Esophagus squamous epithelium (tissue), 5 donors: ENCODE results near the gene CBFA2T3. TPM values are rescaled to one million over a fixed set of nuclear protein-coding genes. Genes with fewer than 3 reads are reported as not detected.

Source experiments
- DNase-seq: peaks from one replicate; lab custom pipeline; 2025; lab: John Stamatoyannopoulos, UW
- H3K27ac ChIP-seq, 4 donors: fragments of 200-600 bp; sonication (generic); one replicate each; pipeline ENCODE4 v1.5.1; 2016 to 2019; ENCODE audit warnings: mild to moderate bottlenecking in 1 of 4
- H3K27me3 ChIP-seq, 4 donors: fragments of 200-600 bp; sonication (generic); 1 replicate in 3 of 4; 2 replicates in 1 of 4; pipeline versions ENCODE4 v1.5.1 to v1.6.0; 2017 to 2021; ENCODE audit warnings: antibody characterized with exemption in 1 of 4
- H3K36me3 ChIP-seq, 3 donors: fragments of 200-600 bp; sonication (generic); one replicate each; pipeline ENCODE4 v1.5.1; 2016 to 2019
- H3K4me1 ChIP-seq, 3 donors: fragments of 200-600 bp; sonication (generic); one replicate each; pipeline ENCODE4 v1.5.1; 2017 to 2019
- H3K4me3 ChIP-seq, 4 donors: fragments of 200-600 bp; sonication (generic); 1 replicate in 3 of 4; 2 replicates in 1 of 4; pipeline ENCODE4 v1.5.1; 2016 to 2019; ENCODE audit warnings: mild to moderate bottlenecking in 2 of 4, moderate library complexity in 1 of 4
- H3K9me3 ChIP-seq, 3 donors: fragments of 200-600 bp; sonication (generic); one replicate each; pipeline ENCODE4 v1.5.1; 2016 to 2019
- CTCF ChIP-seq, 6 experiments: fragments of 450-650 bp in 4 of 6; fragments of 200-600 bp in 2 of 6; sonication (generic) in 2 of 6; IDR thresholded peaks; one replicate each; pipeline ENCODE4 v1.5.1; 2016 to 2019; ENCODE audit warnings: antibody characterized with exemption in 6 of 6, mild to moderate bottlenecking in 4 of 6, moderate library complexity in 4 of 6
- POLR2A ChIP-seq, 4 donors: fragments of 450-650 bp; IDR thresholded peaks; one replicate each; pipeline ENCODE4 v1.6.1; 2017; ENCODE audit warnings: antibody characterized with exemption in 4 of 4, mild to moderate bottlenecking in 4 of 4, moderate library complexity in 3 of 4
- WGBS, 2 donors: methylation state at CpG; one replicate each; pipeline ENCODE4 v1.1.5; 2018; 5-methylcytosine and 5-hydroxymethylcytosine counted together
- intact Hi-C: fragments of 100-400 bp; cut with DNase I; formaldehyde crosslinking; loops from one replicate; pipeline ENCODE4 v1.15.0; 2022
- total RNA-seq, 4 donors: library from RNA; depleted of rRNA; stranded (reverse); fragments of >200 nt; gene quantifications; one replicate each; pipeline ENCODE4 v1.1.0, GENCODE V29; 2016
- donor health status: DM: yes; HTN: yes; CAD: no.

CBFA2T3 gene
- total RNA-seq, 4 donors from 2014 or later, result 0.18 to 2.7 (median 1.4) TPM

- DNase-seq, result no peak
- peaks cover 5 to 52% (median 5%) of the 10 kb centered on the region in 3 donors for H3K36me3 ChIP-seq
- H3K27ac ChIP-seq, result peak overlapping the region in 2 of 4 donors; percentile 21 to 25
- intact Hi-C loops, result no loop called here
- H3K4me1 ChIP-seq, result peaks cover 0 to 8% (median 0%) of the 10 kb centered on the region in 3 donors
- no peak overlapping the region for H3K4me3 ChIP-seq
- H3K9me3 ChIP-seq, result no peaks in the 10 kb centered on the region
- no peak for TF ChIP-seq POLR2A (IDR thresholded peaks at IDR 0.05)
- no peak for TF ChIP-seq CTCF (IDR thresholded peaks at IDR 0.05)
- WGBS, 2 donors, result 90 to 94% methylated on average over 2 to 8 of the region's 13 CpGs
- no peaks in the 10 kb centered on the region for H3K27me3 ChIP-seq
Observed at GRCh38 chr16:88834670-88835069, 142.3 kb downstream of the CBFA2T3 start.

GRCh38 chr16:88833086-88833485 lies 143.9 kb downstream of the CBFA2T3 start:
- H3K27me3 ChIP-seq, result no peaks in the 10 kb centered on the region
- DNase-seq, result no peak
- H3K4me3 ChIP-seq, result no peak overlapping the region
- H3K27ac ChIP-seq, result no peak overlapping the region
- peaks cover 0 to 51% (median 0%) of the 10 kb centered on the region in 3 donors for H3K36me3 ChIP-seq
- WGBS, 2 donors, result 91 to 94% methylated on average over 12 to 13 of the region's 13 CpGs
- intact Hi-C loops, result no loop called here
- no peak for TF ChIP-seq POLR2A (IDR thresholded peaks at IDR 0.05)
- TF ChIP-seq CTCF (IDR thresholded peaks at IDR 0.05), result no peak
- peaks cover 0 to 12% (median 0%) of the 10 kb centered on the region in 3 donors for H3K4me1 ChIP-seq
- H3K9me3 ChIP-seq, result no peaks in the 10 kb centered on the region

GRCh38 chr16:88831838-88832237 lies 145.2 kb downstream of the CBFA2T3 start:
- Histone ChIP-seq H3K27me3 (no peaks in the 10 kb centered on the region), H3K36me3 (peaks cover 0 to 52% (median 0%) of the 10 kb centered on the region in 3 donors), H3K27ac (no peak overlapping the region), H3K4me3 (no peak overlapping the region), H3K4me1 (peaks cover 0 to 15% (median 1%) of the 10 kb centered on the region in 3 donors), H3K9me3 (no peaks in the 10 kb centered on the region)
- DNase-seq, result no peak
- intact Hi-C loops, result no loop called here
- 52 to 64% methylated on average over 4 to 9 of the region's 13 CpGs for WGBS, 2 donors
- TF ChIP-seq CTCF (IDR thresholded peaks at IDR 0.05) (peak in 1 of 6 experiments; percentile 26), POLR2A (IDR thresholded peaks at IDR 0.05) (no peak)

- Histone ChIP-seq H3K4me3 (no peak overlapping the region), H3K27me3 (no peaks in the 10 kb centered on the region), H3K4me1 (peaks cover 0 to 26% (median 5%) of the 10 kb centered on the region in 3 donors), H3K9me3 (no peaks in the 10 kb centered on the region), H3K36me3 (peaks cover 0 to 56% (median 0%) of the 10 kb centered on the region in 3 donors), H3K27ac (peak overlapping the region in 1 of 4 donors; percentile 34)
- intact Hi-C loops, result no loop called here
- 88 to 94% methylated on average over 3 to 7 of the region's 14 CpGs for WGBS, 2 donors
- DNase-seq, result no peak
- TF ChIP-seq POLR2A (IDR thresholded peaks at IDR 0.05) (no peak), CTCF (IDR thresholded peaks at IDR 0.05) (no peak)
Observed at GRCh38 chr16:88830783-88831182, 146.2 kb downstream of the CBFA2T3 start.

- Histone ChIP-seq H3K27me3 (no peaks in the 10 kb centered on the region), H3K9me3 (no peaks in the 10 kb centered on the region), H3K4me3 (no peak overlapping the region), H3K36me3 (peaks cover 0 to 51% (median 0%) of the 10 kb centered on the region in 3 donors), H3K4me1 (peaks cover 0 to 31% (median 9%) of the 10 kb centered on the region in 3 donors), H3K27ac (no peak overlapping the region)
- WGBS, 2 donors, result 76 to 81% methylated on average over 6 to 10 of the region's 11 CpGs
- no peak for DNase-seq
- TF ChIP-seq POLR2A (IDR thresholded peaks at IDR 0.05) (no peak), CTCF (IDR thresholded peaks at IDR 0.05) (no peak)
- intact Hi-C loops, result no loop called here
Observed at GRCh38 chr16:88830258-88830657, 146.7 kb downstream of the CBFA2T3 start.
